CD4-positive, alpha-beta T cell treated with Interleukin-15 for 4 hours (primary cell): ENCODE data around the gene CFLAR.
A peak's percentile ranks its signal among the peaks of the same experiment; 100 is the strongest.

Experiments
- DNase-seq: peaks from one replicate; pipeline ENCODE4 v3.0.0-alpha.2; 2020; ENCODE audit warnings: low spot score

The CFLAR gene

GRCh38 chr2:201216918-201217317 is 101.0 kb downstream of the CFLAR start:
- no peak for DNase-seq

DNA sequence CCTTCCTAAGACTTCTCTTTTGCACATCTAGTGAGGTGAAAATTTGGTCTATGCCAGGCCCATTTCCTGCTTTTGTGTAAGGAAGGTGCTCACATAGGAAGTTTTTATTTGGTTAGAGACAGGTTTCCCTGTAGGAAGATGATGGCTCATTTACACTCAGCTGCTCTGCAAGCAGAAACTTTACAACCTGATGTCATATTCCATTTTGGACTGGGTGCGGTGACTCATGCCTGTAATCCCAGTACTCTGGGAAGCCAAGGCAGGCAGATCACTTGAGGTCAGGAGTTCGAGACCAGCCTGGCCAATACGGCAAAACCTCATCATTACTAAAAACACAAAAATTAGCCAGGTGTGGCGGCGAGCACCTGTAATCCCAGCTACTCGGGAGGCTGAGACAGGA is 102.8 kb downstream of the CFLAR start:
- no peak for DNase-seq

DNA sequence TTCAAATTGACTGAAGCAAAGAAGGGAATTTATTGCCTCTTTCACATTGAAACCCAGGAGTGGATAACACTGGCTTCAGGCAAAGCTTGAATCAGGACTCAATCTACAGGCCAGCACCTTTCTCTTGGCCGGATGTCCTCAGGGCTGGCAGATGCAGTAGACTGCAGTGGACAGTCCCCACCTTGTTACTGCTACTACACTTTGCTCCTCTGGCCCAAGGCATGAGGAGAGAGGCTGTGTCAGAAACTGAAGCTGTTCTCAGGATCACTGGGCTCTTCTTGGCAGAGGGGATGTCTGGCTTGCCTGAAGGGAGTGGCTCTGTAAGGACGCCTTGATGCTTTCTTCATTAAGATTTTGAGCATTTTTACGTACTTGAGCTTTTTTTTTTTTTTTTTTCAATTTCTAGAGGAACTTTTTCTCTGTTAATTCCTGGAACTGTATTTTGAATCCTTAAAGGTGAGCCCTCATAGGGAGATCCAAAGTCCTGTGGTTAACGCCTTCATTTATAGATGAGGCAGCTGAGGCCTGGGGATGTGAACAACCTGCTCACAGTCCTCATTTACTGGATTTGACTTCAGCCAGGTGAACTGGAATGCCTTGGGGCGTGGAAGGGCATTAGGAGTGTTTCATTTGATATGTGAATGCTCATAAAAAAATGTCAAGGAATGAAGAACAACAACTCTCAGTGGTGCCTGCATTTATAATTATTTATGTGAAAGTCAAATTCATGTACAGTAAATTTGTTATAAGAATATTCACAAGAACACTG is 103.5 kb downstream of the CFLAR start:
- DNase-seq = no peak

GRCh38 chr2:201220102-201220570 is 104.2 kb downstream of the CFLAR start:
- DNase-seq = peak; percentile 43

DNA sequence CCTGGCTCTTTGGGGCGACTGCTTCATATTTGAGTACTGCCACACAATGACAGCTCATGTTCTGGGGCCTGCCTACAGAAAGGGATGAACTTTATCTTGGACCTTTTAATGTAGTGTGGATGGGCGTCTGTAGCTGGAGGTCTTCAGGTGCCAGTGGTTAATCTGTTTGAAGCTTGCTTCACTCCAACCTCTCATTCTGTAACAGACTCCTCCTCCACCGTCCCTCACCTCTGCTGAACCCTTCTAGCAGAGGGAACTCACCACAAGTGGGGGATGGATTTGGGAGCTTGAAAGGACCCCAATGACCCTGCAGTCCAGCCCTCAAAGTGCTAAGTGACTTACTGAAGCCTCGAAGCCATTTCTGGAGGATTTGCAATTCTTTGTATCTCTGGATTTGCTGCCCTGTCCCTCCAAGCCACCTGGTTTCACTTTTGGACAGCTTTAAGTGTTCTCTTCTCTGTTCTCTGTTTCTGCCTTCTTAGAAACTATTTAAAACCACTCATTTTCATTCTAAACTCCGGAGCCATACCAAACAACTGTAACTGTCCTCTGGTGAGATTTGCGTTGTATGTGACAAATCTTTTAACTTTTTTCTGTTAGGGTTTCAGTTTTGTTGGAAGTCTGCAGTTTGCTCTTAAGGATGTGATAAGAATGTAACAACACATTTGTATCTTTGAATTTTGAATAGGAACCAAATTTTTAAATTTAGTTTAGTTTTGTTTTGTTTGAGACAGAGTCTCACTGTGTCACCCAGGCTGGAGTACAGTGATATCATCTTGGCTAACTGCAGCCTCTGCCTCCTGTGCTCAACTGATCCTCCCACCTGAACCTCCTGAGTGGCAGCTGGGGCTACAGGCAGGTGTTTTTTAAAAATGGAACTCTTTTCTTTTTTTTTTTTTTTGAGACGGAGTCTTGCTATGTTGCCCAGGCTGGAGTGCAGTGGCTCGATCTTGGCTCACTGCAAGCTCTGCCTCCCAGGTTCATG is 107.4 kb downstream of the CFLAR start:
- no peak for DNase-seq
